OCI-LY7 (cell line): ENCODE data around the gene PSD4. TPM values are rescaled to one million over a fixed set of nuclear protein-coding genes. Genes with fewer than 3 reads are reported as not detected.

Source experiments
- BruUV-seq: library from RNA; stranded (reverse); fragments of 400-500 nt; replicated peaks from 2 replicates; lab custom pipeline; 2021; lab: Mats Ljungman, UMichigan
- CTCF ChIA-PET: fragments of 300-600 bp; sonication (Branson Sonifier 250); formaldehyde crosslinking; loops from one replicate; lab custom pipeline; 2022; ENCODE audit warnings: antibody characterized with exemption; ENCODE audit not compliant: unreplicated experiment; lab: Charles Lee
- POLR2A ChIA-PET: fragments of 300-600 bp; sonication (Branson Sonifier 250); formaldehyde crosslinking; loops from one replicate; lab custom pipeline; 2022; ENCODE audit warnings: antibody characterized with exemption; lab: Charles Lee
- DNase-seq: peaks from one replicate; pipeline ENCODE4 v3.0.0-alpha.2; 2015; ENCODE audit warnings: low spot score
- H2AFZ ChIP-seq: fragments of 200-600 bp; sonication (generic), shearing (Covaris generic); 2 replicates; pipeline ENCODE4 v1.6.1; 2014; ENCODE audit warnings: mild to moderate bottlenecking, antibody characterized with exemption, low read length, moderate library complexity
- H3K27ac ChIP-seq: fragments of 200-600 bp; sonication (generic); 2 replicates; pipeline ENCODE4 v1.5.1; 2014; ENCODE audit warnings: mixed run types, low read depth, mild to moderate bottlenecking, moderate library complexity, low read length, inconsistent platforms; ENCODE audit not compliant: poor library complexity, severe bottlenecking
- H3K36me3 ChIP-seq: fragments of 200-600 bp; sonication (generic); 2 replicates; pipeline ENCODE4 v1.6.1; 2014; ENCODE audit warnings: mild to moderate bottlenecking, antibody characterized with exemption, low read length, moderate library complexity, mixed read lengths; ENCODE audit not compliant: insufficient read depth
- H3K4me1 ChIP-seq: fragments of 200-600 bp; sonication (generic); 2 replicates; pipeline ENCODE4 v1.5.1; 2014; ENCODE audit warnings: mild to moderate bottlenecking, low read length; ENCODE audit not compliant: insufficient read depth, poor library complexity, severe bottlenecking
- H3K4me2 ChIP-seq: fragments of 200-600 bp; sonication (generic); 2 replicates; pipeline ENCODE4 v1.6.1; 2014; ENCODE audit warnings: mild to moderate bottlenecking, low read length
- H3K4me3 ChIP-seq: fragments of 200-600 bp; sonication (generic); 2 replicates; pipeline ENCODE4 v1.5.1; 2014; ENCODE audit warnings: mild to moderate bottlenecking, low read depth, low read length; ENCODE audit not compliant: poor library complexity, severe bottlenecking
- H3K79me2 ChIP-seq: fragments of 200-600 bp; sonication (generic); 2 replicates; pipeline ENCODE4 v1.6.1; 2016; ENCODE audit warnings: low read depth, mild to moderate bottlenecking, low read length, moderate library complexity, mixed read lengths; ENCODE audit not compliant: insufficient read depth
- H3K9me2 ChIP-seq: fragments of 200-600 bp; sonication (generic); 2 replicates; pipeline ENCODE4 v1.6.1; 2016; ENCODE audit warnings: mild to moderate bottlenecking, low read length, mixed read lengths; ENCODE audit not compliant: insufficient read depth
- H3K9me3 ChIP-seq: fragments of 200-600 bp; sonication (generic); 2 replicates; pipeline ENCODE4 v1.6.1; 2014; ENCODE audit warnings: mild to moderate bottlenecking, mixed run types, low read length, mixed read lengths
- H4K20me1 ChIP-seq: fragments of 200-600 bp; sonication (generic); 2 replicates; pipeline ENCODE4 v1.6.1; 2014; ENCODE audit warnings: mild to moderate bottlenecking, antibody characterized with exemption, low read length, moderate library complexity, mixed read lengths; ENCODE audit not compliant: insufficient read depth
- CTCF ChIP-seq: fragments of 200-600 bp; sonication (generic); conservative IDR thresholded peaks from 2 replicates; pipeline ENCODE4 v1.5.1; 2014; ENCODE audit warnings: mild to moderate bottlenecking, antibody characterized with exemption, low read length, moderate library complexity, mixed read lengths
- EZH2phosphoT487 ChIP-seq: fragments of 200-600 bp; sonication (generic); IDR thresholded peaks from 2 replicates; pipeline ENCODE4 v1.6.1; 2018; ENCODE audit warnings: low read depth, borderline replicate concordance, mild to moderate bottlenecking, mixed run types, antibody characterized with exemption, low read length, moderate library complexity, mixed read lengths
- intact Hi-C: fragments of 100-400 bp; cut with micrococcal nuclease; formaldehyde crosslinking; loops from one replicate; pipeline ENCODE4 v1.10.0; 2022; ENCODE audit not compliant: unreplicated experiment
- total RNA-seq, 2 experiments: library from RNA; depleted of rRNA in 1 of 2; stranded (reverse); fragments of >200 nt in 1 of 2; shearing (Covaris generic) in 1 of 2; gene quantifications; 2 replicates each; pipeline ENCODE4 v1.2.3, GENCODE V29; 2014 to 2022

PSD4 gene
- total RNA-seq, 2 experiments from 2014 or later, result 99.6 to 100 TPM

- Histone ChIP-seq H3K9me2 (no peaks in the 10 kb centered on the region), H3K4me1 (no peaks in the 10 kb centered on the region), H3K36me3 (no peaks in the 10 kb centered on the region), H4K20me1 (no peaks in the 10 kb centered on the region), H3K4me3 (no peak overlapping the region), H2AFZ (no peak overlapping the region), H3K27ac (no peak overlapping the region), H3K9me3 (no peaks in the 10 kb centered on the region), H3K79me2 (no peaks in the 10 kb centered on the region), H3K4me2 (no peak overlapping the region)
- intact Hi-C loops, result no loop called here
- TF ChIP-seq CTCF (no peak), EZH2phosphoT487 (no peak)
- no TSS peak for BruUV-seq
- DNase-seq, result no peak
- POLR2A ChIA-PET, result interaction anchor here (1.2 to 1.7 kb wide), 2 partner anchors 14 to 15 kb away, joined by 3 to 4 read pairs; no protein-coding TSS in a partner anchor
- CTCF ChIA-PET, result no interaction called here
Observed at GRCh38 chr2:113220970-113221708, 47.4 kb downstream of the PSD4 start.

GRCh38 chr2:113221846-113222245 is 48.1 kb downstream of the PSD4 start:
- TF ChIP-seq EZH2phosphoT487 (no peak), CTCF (no peak)
- no TSS peak for BruUV-seq
- Histone ChIP-seq H3K4me3 (no peak overlapping the region), H3K79me2 (no peaks in the 10 kb centered on the region), H4K20me1 (no peaks in the 10 kb centered on the region), H3K4me1 (no peaks in the 10 kb centered on the region), H3K27ac (no peak overlapping the region), H3K4me2 (no peak overlapping the region), H3K9me2 (no peaks in the 10 kb centered on the region), H3K36me3 (no peaks in the 10 kb centered on the region), H2AFZ (no peak overlapping the region), H3K9me3 (no peaks in the 10 kb centered on the region)
- POLR2A ChIA-PET, result interaction anchor here (1.2 kb wide), 1 partner anchor 15 kb away, joined by 3 read pairs; no protein-coding TSS in a partner anchor
- DNase-seq, result no peak
- CTCF ChIA-PET, result no interaction called here
- intact Hi-C loops, result no loop called here

GRCh38 chr2:113223813-113224212 is 50.0 kb downstream of the PSD4 start:
- H3K36me3 ChIP-seq, result no peaks in the 10 kb centered on the region
- no peak overlapping the region for H3K4me3 ChIP-seq
- BruUV-seq, result no TSS peak
- no peaks in the 10 kb centered on the region for H3K9me3 ChIP-seq
- no peak overlapping the region for H2AFZ ChIP-seq
- H4K20me1 ChIP-seq, result no peaks in the 10 kb centered on the region
- ChIA-PET CTCF (no interaction called here), POLR2A (no interaction called here)
- no peak overlapping the region for H3K27ac ChIP-seq
- intact Hi-C loops, result no loop called here
- H3K4me2 ChIP-seq, result no peak overlapping the region
- DNase-seq, result no peak
- no peak for TF ChIP-seq CTCF
- no peak for TF ChIP-seq EZH2phosphoT487
- no peaks in the 10 kb centered on the region for H3K79me2 ChIP-seq
- H3K4me1 ChIP-seq, result no peaks in the 10 kb centered on the region
- no peaks in the 10 kb centered on the region for H3K9me2 ChIP-seq
